GM10847 (cell line): ENCODE results near the gene ATG3.

Source experiments
- POLR2A ChIP-seq: IDR thresholded peaks from 2 replicates; pipeline ENCODE4 v1.6.1; 2011; ENCODE audit not compliant: insufficient read length; ENCODE audit errors: extremely low read depth

Gene ATG3

GRCh38 chr3:112484352-112484751 lies 77.4 kb downstream of the ATG3 start:
- no peak for TF ChIP-seq POLR2A

DNA sequence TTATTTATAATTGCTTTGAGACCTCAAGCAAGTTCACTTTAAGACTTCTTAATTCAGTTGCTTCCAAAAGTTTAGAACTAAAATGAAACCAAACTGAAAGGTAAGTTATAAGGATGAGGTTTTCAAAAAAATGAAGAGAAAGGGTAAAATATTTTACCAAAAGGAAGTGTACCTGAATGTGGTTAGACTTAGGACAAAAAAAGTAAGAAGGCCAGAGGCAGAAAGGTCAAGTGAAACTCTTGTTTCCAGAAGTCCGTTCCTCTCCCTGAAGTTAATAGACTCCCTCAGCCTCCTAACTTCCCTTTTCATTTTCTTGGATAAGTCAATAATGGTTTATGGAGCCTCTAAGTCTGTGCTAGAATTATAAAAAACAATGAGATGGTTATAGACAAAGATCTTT lies 79.1 kb downstream of the ATG3 start:
- no peak for TF ChIP-seq POLR2A
